ENCODE data around the gene MOSPD2.

The MOSPD2 gene

GRCh38 chrX:14884714-14885113 is 11.5 kb downstream of the MOSPD2 start (continued):
- no peak for TF ChIP-seq POU6F1 (CRISPR knock-in tag; IDR thresholded peaks at IDR 0.05; ENCODE audit: borderline replicate concordance, low read depth)

- TF ChIP-seq PPARA (CRISPR knock-in tag; IDR thresholded peaks at IDR 0.05; ENCODE audit: borderline replicate concordance) (no peak), GLIS3 (CRISPR knock-in tag; IDR thresholded peaks at IDR 0.05) (no peak), ZFP3 (CRISPR knock-in tag; IDR thresholded peaks at IDR 0.05) (no peak), ZNF565 (CRISPR knock-in tag; conservative IDR thresholded peaks at IDR 0.05; ENCODE audit: low read depth) (no peak), ZNF8 (CRISPR knock-in tag; IDR thresholded peaks at IDR 0.05) (no peak), CSRNP3 (CRISPR knock-in tag; IDR thresholded peaks at IDR 0.05) (no peak), SNAI2 (CRISPR knock-in tag; IDR thresholded peaks at IDR 0.05) (no peak), ZFP30 (CRISPR knock-in tag; IDR thresholded peaks at IDR 0.05) (no peak), ZC3H10 (CRISPR knock-in tag; IDR thresholded peaks at IDR 0.05) (no peak), CSDC2 (CRISPR knock-in tag; IDR thresholded peaks at IDR 0.05) (no peak), TOX (CRISPR knock-in tag; IDR thresholded peaks at IDR 0.05; ENCODE audit: borderline replicate concordance) (no peak), POU6F1 (CRISPR knock-in tag; IDR thresholded peaks at IDR 0.05; ENCODE audit: borderline replicate concordance, low read depth) (no peak), RARB (CRISPR knock-in tag; IDR thresholded peaks at IDR 0.05) (no peak), CREB5 (CRISPR knock-in tag; IDR thresholded peaks at IDR 0.05; ENCODE audit: low read depth) (no peak)
- no peak for ATAC-seq
These were observed 13.0 kb downstream of the MOSPD2 start for GRCh38 chrX:14886252-14886651.

GRCh38 chrX:14896273-14896672 is 23.1 kb downstream of the MOSPD2 start:
- TF ChIP-seq ZNF565 (CRISPR knock-in tag; conservative IDR thresholded peaks at IDR 0.05; ENCODE audit: low read depth) (no peak), ZFP30 (CRISPR knock-in tag; IDR thresholded peaks at IDR 0.05) (no peak), CSRNP3 (CRISPR knock-in tag; IDR thresholded peaks at IDR 0.05) (no peak), ARNTL (CRISPR knock-in tag; IDR thresholded peaks at IDR 0.05; ENCODE audit: borderline replicate concordance, low read depth) (no peak), TCF4 (CRISPR knock-in tag; IDR thresholded peaks at IDR 0.05; ENCODE audit: borderline replicate concordance) (no peak), ZC3H10 (CRISPR knock-in tag; IDR thresholded peaks at IDR 0.05) (no peak)
- no peak for ATAC-seq

GRCh38 chrX:14897042-14897441 is 23.8 kb downstream of the MOSPD2 start:
- TF ChIP-seq ESRRG (CRISPR knock-in tag; IDR thresholded peaks at IDR 0.05) (no peak), PPARA (CRISPR knock-in tag; IDR thresholded peaks at IDR 0.05; ENCODE audit: borderline replicate concordance) (no peak), TOX (CRISPR knock-in tag; IDR thresholded peaks at IDR 0.05; ENCODE audit: borderline replicate concordance) (no peak), CSDC2 (CRISPR knock-in tag; IDR thresholded peaks at IDR 0.05) (no peak), ARNTL (CRISPR knock-in tag; IDR thresholded peaks at IDR 0.05; ENCODE audit: borderline replicate concordance, low read depth) (no peak), ZC3H10 (CRISPR knock-in tag; IDR thresholded peaks at IDR 0.05) (no peak), GLIS3 (CRISPR knock-in tag; IDR thresholded peaks at IDR 0.05) (no peak)
- ATAC-seq = no peak

- ATAC-seq = peak; percentile 71
- TF ChIP-seq CSDC2 (CRISPR knock-in tag; IDR thresholded peaks at IDR 0.05) = no peak
- no peak for TF ChIP-seq POU6F1 (CRISPR knock-in tag; IDR thresholded peaks at IDR 0.05; ENCODE audit: borderline replicate concordance, low read depth)
- no peak for TF ChIP-seq ZC3H10 (CRISPR knock-in tag; IDR thresholded peaks at IDR 0.05)
- TF ChIP-seq BACH2 (CRISPR knock-in tag; IDR thresholded peaks at IDR 0.05; ENCODE audit: borderline replicate concordance) = no peak
- no peak for TF ChIP-seq TSHZ2 (CRISPR knock-in tag; IDR thresholded peaks at IDR 0.05)
- TF ChIP-seq GLIS3 (CRISPR knock-in tag; IDR thresholded peaks at IDR 0.05) = no peak
- no peak for TF ChIP-seq ARNTL (CRISPR knock-in tag; IDR thresholded peaks at IDR 0.05; ENCODE audit: borderline replicate concordance, low read depth)
- TF ChIP-seq ESRRG (CRISPR knock-in tag; IDR thresholded peaks at IDR 0.05) = no peak
These were observed 26.4 kb downstream of the MOSPD2 start for GRCh38 chrX:14899607-14900006.
